ENCODE results near the gene BCAM. TPM values are rescaled to one million over a fixed set of nuclear protein-coding genes. Genes with fewer than 3 reads are reported as not detected.
A peak's percentile ranks its signal among the peaks of the same experiment; 100 is the strongest.
"Not testable (repeated sequence)": the region's sequence is repeated elsewhere in the genome, so short reads cannot be mapped to it uniquely, and the experiment has no call there.

The BCAM gene
- total and polyA plus RNA-seq, 8 donors = 110 to 389 (median 163) TPM

DNA sequence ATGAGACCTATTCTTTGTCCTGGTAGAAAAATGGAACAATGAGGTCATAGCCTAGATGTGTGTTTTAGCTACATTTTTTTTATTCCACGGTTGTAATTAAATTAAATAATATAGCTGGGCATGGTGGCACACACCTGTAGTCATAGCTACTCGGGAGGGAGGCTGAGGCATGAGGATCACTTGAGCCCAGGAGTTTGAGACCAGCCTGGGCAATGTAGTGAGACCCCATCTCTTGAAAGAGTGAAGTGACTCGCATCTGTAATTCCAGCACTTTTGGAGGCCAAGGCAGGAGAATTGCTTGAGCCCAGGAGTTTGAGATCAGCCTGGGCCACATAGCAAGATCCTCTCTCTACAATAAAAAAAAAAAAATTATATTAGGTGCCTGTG is 43.0 kb upstream of the BCAM start:
- DNase-seq = no peak
- ATAC-seq = no peak
- Histone ChIP-seq H3K9me3 (no peaks in the 10 kb centered on the region), H3K27me3 (no peaks in the 10 kb centered on the region), H3K36me3 (peaks cover 0 to 8% of the 10 kb centered on the region in 2 donors), H3K4me3 (no peak overlapping the region), H3K27ac (peak overlapping the region in 1 of 2 donors; percentile 80), H3K4me1 (peaks cover 0 to 97% of the 10 kb centered on the region in 2 donors)
- intact Hi-C loops (cut with DNase I) = no loop called here
- TF ChIP-seq CTCF (IDR thresholded peaks at IDR 0.05) = no peak

- H3K9me3 ChIP-seq = no peaks in the 10 kb centered on the region
- ATAC-seq (no peak), DNase-seq (no peak)
- H3K4me3 ChIP-seq = no peak overlapping the region
- H3K4me1 ChIP-seq = peaks cover 0 to 83% of the 10 kb centered on the region in 2 donors
- TF ChIP-seq CTCF (IDR thresholded peaks at IDR 0.05) = no peak
- peak overlapping the region in 1 of 2 donors; percentile 63 for H3K27ac ChIP-seq
- no peaks in the 10 kb centered on the region for H3K36me3 ChIP-seq
- H3K27me3 ChIP-seq = no peaks in the 10 kb centered on the region
- intact Hi-C loops (cut with DNase I) = no loop called here
These were observed 41.4 kb upstream of the BCAM start for GRCh38 chr19:44767295-44768180.

DNA sequence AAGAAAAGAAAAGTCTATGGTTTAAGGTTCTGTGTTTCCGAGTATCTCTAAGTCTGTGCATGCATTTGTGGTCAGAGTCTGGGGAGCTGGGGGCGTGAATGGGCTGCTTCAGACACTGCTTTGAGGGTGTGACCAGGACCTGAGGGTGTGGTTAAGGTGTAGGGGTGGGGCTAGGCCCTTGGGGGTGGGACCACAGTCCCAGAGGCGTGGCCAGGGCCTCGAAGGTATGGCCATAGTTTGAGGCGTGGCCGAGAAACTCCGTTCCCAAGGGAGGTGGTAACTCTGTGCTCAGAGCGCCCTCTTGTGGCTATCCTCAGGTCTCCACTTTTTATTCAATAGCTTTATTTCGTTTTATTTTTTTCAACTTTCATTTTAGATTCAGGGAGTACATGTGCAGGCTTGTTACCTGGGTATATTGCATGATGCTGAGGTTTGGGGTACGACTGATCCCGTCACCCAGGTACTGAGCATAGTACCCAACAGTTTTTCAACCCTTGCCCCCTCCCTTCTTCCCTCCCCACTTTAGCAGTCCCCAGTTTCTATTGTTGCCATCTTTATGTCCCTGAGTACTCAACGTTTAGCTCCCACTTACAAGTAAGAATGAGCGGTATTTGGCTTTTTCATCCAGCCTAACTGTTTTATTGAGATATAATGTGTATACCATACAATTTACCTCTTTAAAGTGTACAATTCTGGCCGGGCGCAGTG is 38.2 kb upstream of the BCAM start:
- no peaks in the 10 kb centered on the region for H3K27me3 ChIP-seq
- DNase-seq (peak; percentile 82 to 97 (median 95)), ATAC-seq (peak; percentile 100)
- peak overlapping the region in 1 of 2 donors; percentile 73 for H3K27ac ChIP-seq
- peak; percentile 76 to 81 for TF ChIP-seq CTCF (IDR thresholded peaks at IDR 0.05)
- H3K4me3 ChIP-seq = no peak overlapping the region
- H3K4me1 ChIP-seq = peaks cover 0 to 51% of the 10 kb centered on the region in 2 donors
- intact Hi-C loops (cut with DNase I) = loop anchor here in 1 of 2 donors (5.0 kb wide), 1 partner anchor 83 kb away; no protein-coding TSS in a partner anchor
- H3K9me3 ChIP-seq = no peaks in the 10 kb centered on the region
- no peaks in the 10 kb centered on the region for H3K36me3 ChIP-seq

DNA sequence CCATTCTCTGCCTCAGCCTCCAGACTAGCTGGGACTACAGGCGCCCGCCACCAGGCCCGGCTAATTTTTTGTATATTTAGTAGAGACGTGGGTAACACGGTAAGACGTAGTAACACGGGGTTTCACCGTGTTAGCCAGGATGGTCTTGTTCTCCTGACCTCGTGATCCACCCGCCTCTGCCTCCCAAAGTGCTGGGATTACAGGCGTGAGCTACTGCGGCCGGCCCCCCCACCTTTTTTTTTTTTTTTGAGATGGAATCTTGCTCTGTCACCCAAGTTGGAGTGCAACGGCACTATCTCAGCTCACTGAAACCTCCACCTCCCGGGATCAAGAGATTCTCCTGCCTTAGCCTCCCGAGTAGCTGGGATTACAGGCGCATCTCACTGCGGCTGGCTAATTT is 36.8 kb upstream of the BCAM start:
- intact Hi-C loops (cut with DNase I) = loop anchor here in 1 of 2 donors (2.0 to 5.0 kb wide), 2 partner anchors 49 to 85 kb away; no protein-coding TSS in a partner anchor

DNA sequence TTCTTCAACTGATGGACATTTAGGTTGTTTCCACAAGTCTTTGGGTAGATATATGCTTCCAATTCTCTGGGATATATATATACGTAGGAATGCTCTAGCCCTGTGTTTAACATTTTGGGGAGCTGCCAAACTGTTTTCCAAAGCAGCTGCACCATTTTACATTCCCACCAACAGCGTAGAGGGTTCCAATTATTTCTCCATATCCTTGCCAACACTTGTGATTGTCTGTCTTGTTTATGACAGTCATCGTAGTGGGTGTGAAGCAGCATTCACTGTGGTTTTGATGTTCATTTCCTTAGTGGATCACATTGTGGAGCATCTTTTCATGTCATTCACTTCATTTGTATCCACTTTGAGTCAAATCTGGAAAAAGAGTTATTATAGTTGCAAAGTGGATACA is 35.9 kb upstream of the BCAM start:
- no peak overlapping the region for H3K27ac ChIP-seq
- intact Hi-C loops (cut with DNase I) = loop anchor here in 1 of 2 donors (2.0 to 5.0 kb wide), 2 partner anchors 50 to 86 kb away; no protein-coding TSS in a partner anchor
- no peaks in the 10 kb centered on the region for H3K9me3 ChIP-seq
- H3K36me3 ChIP-seq = no peaks in the 10 kb centered on the region
- H3K4me3 ChIP-seq = no peak overlapping the region
- ATAC-seq (no peak), DNase-seq (no peak)
- peaks cover 0 to 7% of the 10 kb centered on the region in 2 donors for H3K27me3 ChIP-seq
- no peak for TF ChIP-seq CTCF (IDR thresholded peaks at IDR 0.05)
- peaks cover 3 to 32% of the 10 kb centered on the region in 2 donors for H3K4me1 ChIP-seq

More for the DNA sequence above, 36.8 kb upstream of the BCAM start:
- DNase-seq, H3K36me3 ChIP-seq, H3K27ac ChIP-seq, ATAC-seq, H3K27me3 ChIP-seq, H3K9me3 ChIP-seq, H3K4me3 ChIP-seq: not testable (repeated sequence)
- H3K4me1 ChIP-seq = peaks cover 0 to 37% of the 10 kb centered on the region in 2 donors

Data from left lung (tissue), 10 donors.